ENCODE results near the gene DTHD1.

Gene DTHD1

DNA sequence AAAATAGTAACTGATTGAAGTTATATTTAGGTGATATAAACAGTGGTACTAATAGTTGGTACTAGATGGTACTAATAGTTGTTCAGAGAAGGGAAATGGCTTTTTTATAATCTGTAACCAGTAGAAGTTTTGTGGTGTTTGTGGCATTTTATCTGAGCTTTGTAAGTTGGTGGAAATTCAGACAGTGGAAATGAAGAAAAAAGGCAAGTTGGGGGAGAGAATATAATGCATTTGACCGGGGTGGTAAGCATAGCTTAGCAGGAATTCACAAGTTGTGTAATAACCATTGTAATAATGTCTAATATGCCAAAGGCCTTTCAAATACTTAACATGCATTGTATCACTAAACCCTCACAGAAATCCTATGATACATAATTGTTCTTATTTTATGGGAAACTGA is 36.3 kb downstream of the DTHD1 start:
- DNase-seq = no peak

- DNase-seq = no peak
These were observed 38.9 kb downstream of the DTHD1 start for GRCh38 chr4:36320117-36320896.

- no peak for DNase-seq
These were observed 39.8 kb downstream of the DTHD1 start for GRCh38 chr4:36321176-36321575.

DNA sequence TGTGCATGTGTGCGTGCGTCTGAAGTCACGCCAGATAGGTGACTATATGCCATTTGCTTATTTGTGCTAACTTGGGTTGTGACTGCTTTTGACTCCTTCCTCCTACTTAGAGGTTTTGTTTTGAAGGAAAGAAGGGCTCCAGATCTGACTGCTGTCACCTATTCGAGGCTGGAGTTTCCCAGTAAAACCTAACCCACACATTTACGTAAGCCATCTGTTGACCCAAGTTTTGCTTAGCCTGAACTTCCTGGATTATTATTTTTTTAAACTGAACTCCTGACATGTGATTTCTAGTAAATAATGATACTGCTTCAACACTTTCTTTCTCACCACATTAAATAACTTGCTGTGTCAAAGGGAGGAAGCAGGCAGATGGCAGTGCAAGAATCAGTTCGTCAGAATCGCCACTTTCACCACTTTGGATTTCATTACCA is 41.5 kb downstream of the DTHD1 start:
- no peak for DNase-seq

GRCh38 chr4:36323816-36324419 is 42.5 kb downstream of the DTHD1 start:
- DNase-seq = no peak

DNA sequence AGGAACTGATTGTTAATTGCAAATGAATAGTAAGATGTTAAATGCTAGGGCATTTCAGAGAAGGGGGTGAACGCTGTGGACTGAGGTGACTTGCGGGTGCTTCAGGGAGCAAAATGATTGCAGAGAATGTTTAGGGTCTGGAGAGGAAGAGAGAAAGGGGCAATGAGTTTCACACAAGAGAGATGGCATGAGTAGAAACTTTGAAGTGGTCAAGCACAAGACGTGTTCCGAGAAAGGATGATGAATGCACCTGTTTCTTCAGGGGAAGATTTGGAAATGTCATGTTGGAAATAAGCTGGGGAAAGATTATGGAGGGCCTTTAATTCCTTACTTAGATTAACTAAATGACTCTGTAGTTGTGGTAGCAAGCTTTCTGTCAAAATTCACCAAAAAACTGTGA is 43.4 kb downstream of the DTHD1 start:
- no peak for DNase-seq

GRCh38 chr4:36325499-36325898 is 44.1 kb downstream of the DTHD1 start:
- no peak for DNase-seq

- no peak for DNase-seq
These were observed 44.5 kb downstream of the DTHD1 start for GRCh38 chr4:36325926-36326325.

- no peak for DNase-seq
These were observed 45.1 kb downstream of the DTHD1 start for GRCh38 chr4:36326476-36327029.

- no peak for DNase-seq
These were observed 46.0 kb downstream of the DTHD1 start for GRCh38 chr4:36327400-36327799.

DNA sequence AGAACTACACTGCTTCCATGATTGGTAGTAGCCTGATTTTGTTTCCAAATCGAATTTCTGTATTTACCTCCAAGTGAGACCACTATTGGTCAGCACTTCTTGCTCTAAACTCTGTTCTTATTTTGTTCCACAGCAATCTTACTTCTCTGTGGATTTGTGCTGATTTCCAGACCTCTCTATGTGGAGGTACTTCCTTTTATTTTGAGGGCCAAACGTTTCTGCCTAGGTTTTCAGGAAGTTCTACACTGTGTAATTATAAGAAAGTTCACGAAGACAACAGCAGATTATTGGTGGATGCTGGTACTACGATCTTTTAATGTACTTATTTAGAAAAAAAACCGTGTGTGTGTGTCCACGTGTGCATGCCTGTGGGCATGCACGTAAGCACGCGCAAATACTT is 46.7 kb downstream of the DTHD1 start:
- no peak for DNase-seq

DNA sequence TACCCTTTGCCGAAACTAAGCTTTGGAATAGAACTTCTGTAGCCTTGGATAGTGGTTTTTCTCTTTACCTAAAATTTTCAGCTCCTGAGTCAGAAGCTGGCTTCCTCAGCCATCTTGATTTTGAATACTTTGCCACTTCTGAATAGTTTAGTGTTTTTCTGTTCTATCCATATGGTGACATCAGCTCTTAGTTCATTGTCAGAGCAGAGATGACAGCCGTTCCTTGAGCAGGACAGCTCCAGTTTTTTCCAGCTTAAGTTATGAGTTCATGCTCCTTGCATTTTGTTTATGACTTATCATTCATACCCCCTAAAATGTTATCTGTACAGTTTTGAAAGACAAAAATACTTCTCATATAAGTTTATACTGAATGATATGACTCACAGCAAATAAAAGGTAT is 47.8 kb downstream of the DTHD1 start:
- no peak for DNase-seq

DNA sequence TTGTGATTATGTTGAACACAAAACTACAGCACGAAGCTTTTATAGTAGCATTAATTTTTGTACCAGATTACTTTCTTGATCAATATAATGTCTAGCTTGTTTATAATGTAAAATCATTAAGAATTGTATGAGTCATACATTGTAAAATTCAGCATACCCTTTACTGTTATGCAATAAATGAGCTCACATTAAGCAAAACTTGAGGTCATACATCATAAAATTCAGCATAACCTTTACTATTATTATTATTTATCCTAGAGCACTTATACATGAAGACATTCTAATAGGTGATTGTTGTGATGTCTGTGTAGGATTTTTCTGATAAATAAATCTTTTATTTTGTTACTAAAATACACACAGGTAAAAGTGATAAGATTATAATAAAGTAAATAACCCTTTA is 49.4 kb downstream of the DTHD1 start:
- no peak for DNase-seq

DNA sequence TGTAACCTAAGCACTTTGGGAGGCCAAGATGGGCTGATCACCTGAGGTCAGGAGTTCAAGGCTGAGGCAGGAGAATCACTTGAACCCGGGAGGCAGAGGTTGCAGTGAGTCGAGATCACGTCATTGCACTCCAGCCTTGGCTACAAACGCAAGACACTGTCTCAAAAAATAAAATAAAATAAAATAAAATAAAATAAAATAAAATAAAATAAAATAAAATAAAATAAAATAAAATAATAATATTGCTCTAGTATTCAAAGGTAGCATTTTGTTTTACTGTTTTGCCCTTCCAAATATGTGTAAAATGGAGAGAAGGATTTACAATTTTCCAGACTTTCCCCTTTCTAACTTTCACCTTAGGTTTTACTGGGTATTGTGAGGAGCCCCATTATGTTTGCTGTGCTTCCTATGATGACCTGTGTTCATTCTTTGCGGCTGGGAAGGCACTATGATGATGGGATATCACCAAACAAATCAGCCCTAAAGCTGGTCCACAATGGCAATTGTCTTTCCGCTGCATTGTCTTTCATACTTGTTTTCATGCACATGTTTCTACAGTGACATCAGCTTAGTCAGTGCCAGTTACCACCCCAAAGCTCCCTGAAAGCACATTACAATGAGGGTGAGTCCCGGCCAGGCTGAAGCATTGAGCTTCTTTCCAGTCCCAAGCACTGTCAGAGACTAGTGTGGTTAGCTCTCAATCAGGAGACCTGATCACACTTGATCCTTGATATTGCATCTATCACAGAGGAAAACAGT is 50.8 kb downstream of the DTHD1 start:
- DNase-seq = no peak

DNA sequence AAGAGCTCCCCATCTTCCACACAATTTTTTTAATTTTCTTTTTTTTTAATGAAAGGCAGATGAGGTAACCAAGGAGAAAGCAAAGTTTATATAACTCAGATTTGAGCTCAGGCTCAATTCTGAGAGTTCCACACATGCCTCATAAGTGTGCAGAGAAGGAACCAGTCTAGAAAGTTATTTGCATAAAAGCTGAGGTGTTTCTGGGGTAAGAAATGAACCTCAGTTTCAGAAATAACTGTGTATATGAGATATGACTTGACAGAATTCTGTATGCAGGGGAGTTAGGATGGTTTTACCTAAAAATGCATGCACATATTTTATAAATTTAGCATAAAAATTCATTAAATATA is 51.3 kb downstream of the DTHD1 start:
- DNase-seq = no peak

DNA sequence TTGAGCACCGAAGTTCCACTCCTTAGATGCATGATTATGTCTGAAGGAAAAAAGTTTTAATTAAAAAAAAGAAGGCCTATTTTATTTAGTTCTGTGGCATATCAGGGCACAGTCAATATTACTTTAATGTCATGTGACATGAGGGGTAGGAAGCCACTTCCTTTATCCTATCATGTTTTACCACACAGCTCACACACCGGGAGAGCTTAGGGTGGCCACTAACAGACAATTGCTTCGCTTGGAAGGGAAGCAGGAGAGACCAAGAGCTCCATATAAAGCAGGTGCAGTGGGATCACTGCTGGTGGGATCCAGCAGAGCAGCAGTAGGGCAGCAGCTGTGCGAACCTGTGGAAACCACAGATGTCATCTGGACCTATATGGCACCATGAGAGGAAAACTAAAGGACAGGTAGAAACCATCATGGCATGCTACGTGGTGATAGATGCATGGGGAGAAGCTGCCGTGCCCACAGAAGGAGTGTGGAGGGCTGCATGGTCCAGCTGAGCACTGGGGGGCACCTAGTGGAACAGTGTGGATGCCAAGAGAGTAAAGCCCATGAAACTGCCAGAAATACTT is 52.0 kb downstream of the DTHD1 start:
- no peak for DNase-seq

DNA sequence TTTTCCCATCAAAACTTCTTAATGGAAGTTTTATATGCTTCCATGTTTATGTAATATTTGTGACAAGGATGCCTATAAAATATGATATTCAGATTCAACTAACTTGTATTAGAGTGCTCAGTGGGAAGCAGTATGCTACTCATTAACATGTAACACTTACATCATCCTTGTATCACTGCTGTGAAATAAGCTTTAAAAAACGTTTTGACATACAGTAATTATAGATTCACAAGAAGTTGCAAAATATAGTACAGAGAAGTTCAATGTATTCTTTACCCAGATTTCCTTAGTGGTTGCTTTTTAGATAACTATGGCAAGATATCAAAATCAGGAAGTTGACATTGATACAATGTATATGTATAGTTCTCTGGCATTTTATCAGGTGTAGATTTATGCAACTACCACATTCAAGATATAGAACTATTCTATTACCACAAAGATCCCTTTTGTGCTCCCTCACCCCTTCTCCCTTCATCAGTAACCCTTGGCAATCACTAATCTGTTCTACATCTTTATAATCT is 56.3 kb downstream of the DTHD1 start:
- no peak for DNase-seq

GRCh38 chr4:36338973-36339372 is 57.6 kb downstream of the DTHD1 start:
- DNase-seq = no peak

- no peak for DNase-seq
These were observed 60.5 kb downstream of the DTHD1 start for GRCh38 chr4:36341936-36342335.

GRCh38 chr4:36343501-36344175 is 62.2 kb downstream of the DTHD1 start:
- DNase-seq = no peak

DNA sequence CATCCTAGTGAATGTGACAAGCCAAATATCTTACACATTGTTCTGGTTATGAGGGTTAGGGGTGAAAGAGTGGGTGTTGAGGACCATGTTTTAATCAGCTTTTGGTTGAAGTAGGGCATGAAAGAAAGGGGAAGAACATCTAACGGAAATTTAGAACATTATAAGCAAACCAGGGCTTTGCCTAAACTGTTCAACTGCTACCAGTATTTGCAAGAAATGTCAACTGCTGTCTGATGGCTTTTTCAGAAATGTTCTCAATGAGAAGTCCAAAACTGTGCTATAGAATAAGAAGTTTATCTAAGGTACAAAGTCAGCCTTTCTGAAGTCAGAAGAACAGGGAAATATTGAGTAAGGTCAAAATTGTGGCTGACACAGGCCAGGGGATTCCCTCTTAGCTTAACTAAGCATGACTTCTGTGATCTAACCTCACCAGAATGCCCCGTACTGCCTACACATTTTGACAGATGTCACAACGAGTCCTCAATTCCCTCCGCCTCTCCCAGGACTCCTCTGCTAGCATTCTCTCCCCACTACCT is 67.1 kb downstream of the DTHD1 start:
- DNase-seq = no peak

- no peak for DNase-seq
These were observed 68.6 kb downstream of the DTHD1 start for GRCh38 chr4:36349938-36350549.
